HCT116 (cell line): ENCODE results near the gene XPC. TPM values are rescaled to one million over a fixed set of nuclear protein-coding genes. Genes with fewer than 3 reads are reported as not detected.

Experiments
- ATAC-seq: fragments of 200-7000 bp; cut with Tn5 transposase; 2 replicates; pipeline ENCODE4 v1.9.1; 2020; ENCODE audit warnings: mild to moderate bottlenecking, moderate library complexity
- BruUV-seq: library from RNA; stranded (reverse); fragments of 400-500 nt; replicated peaks from 2 replicates; lab custom pipeline; 2021; lab: Mats Ljungman, UMichigan
- CTCF ChIA-PET: fragments of 300-600 bp; sonication (Branson Sonifier 250); formaldehyde crosslinking; loops from one replicate; lab custom pipeline; 2021; ENCODE audit warnings: antibody characterized with exemption; lab: Charles Lee
- POLR2A ChIA-PET: fragments of 300-600, 350-600 bp; sonication (Branson Sonifier 250); formaldehyde crosslinking; loops from one replicate; lab custom pipeline; 2021; ENCODE audit warnings: antibody characterized with exemption; lab: Charles Lee
- RAD21 ChIA-PET, 2 experiments: fragments of 300-600 bp; sonication (Branson Sonifier 250); formaldehyde crosslinking; loops; one replicate each; lab custom pipeline; 2023; ENCODE audit warnings: low total read pairs in 2 of 2; ENCODE audit not compliant: uncharacterized antibody in 2 of 2, unreplicated experiment in 2 of 2, low non-redundant PET in 1 of 2; lab: Charles Lee
- DNase-seq: peaks from one replicate; pipeline ENCODE4 v3.0.0-alpha.2; 2010; ENCODE audit warnings: low read depth, low spot score
- H2AFZ ChIP-seq: fragments of 200-600 bp; shearing (Covaris generic), sonication (generic); 2 replicates; pipeline ENCODE4 v1.6.1; 2017; ENCODE audit warnings: low read depth, mixed run types, mixed read lengths, antibody characterized with exemption, low read length; ENCODE audit not compliant: poor library complexity, severe bottlenecking
- H3K27ac ChIP-seq: 2 replicates; pipeline ENCODE4 v1.5.1; 2012; ENCODE audit warnings: low read depth, low read length
- H3K27me3 ChIP-seq: fragments of 200-600 bp; sonication (generic); 2 replicates; pipeline ENCODE4 v1.6.1; 2016; ENCODE audit warnings: mixed run types, low read length, mixed read lengths; ENCODE audit not compliant: insufficient read depth
- H3K36me3 ChIP-seq, 2 experiments: fragments of 200-500 bp in 1 of 2; fragments of 200-600 bp in 1 of 2; sonication (Bioruptor generic) in 1 of 2; sonication (generic) in 1 of 2; 2 replicates each; pipeline versions ENCODE4 v1.5.1 to v1.6.1; 2014 to 2016; ENCODE audit warnings: low read length in 2 of 2, inconsistent platforms in 1 of 2, mixed read lengths in 1 of 2, mixed run types in 1 of 2; ENCODE audit not compliant: insufficient read depth in 2 of 2, control insufficient read depth in 1 of 2
- H3K4me1 ChIP-seq, 2 experiments: fragments of 200-600 bp in 1 of 2; sonication (generic) in 1 of 2; 2 replicates each; pipeline versions ENCODE4 v1.5.1 to v1.6.1; 2012 to 2017; ENCODE audit warnings: low read length in 2 of 2, inconsistent platforms in 1 of 2, mild to moderate bottlenecking in 1 of 2, mixed read lengths in 1 of 2, mixed run types in 1 of 2, moderate library complexity in 1 of 2; ENCODE audit not compliant: insufficient read depth in 2 of 2, control insufficient read depth in 1 of 2
- H3K4me2 ChIP-seq: fragments of 200-600 bp; sonication (generic); 2 replicates; pipeline ENCODE4 v1.6.1; 2017; ENCODE audit warnings: mixed run types, low read length, mixed read lengths
- H3K4me3 ChIP-seq, 2 experiments: fragments of 200-600 bp in 1 of 2; sonication (generic) in 1 of 2; replicated peaks in 1 of 2; 2 replicates each; pipeline ENCODE4 v1.5.1; 2011 to 2016; ENCODE audit warnings: low read length in 2 of 2, control low read depth in 1 of 2, low read depth in 1 of 2, mild to moderate bottlenecking in 1 of 2, mixed read lengths in 1 of 2, mixed run types in 1 of 2
- H3K79me2 ChIP-seq: fragments of 200-600 bp; sonication (generic); 2 replicates; pipeline ENCODE4 v1.6.1; 2017; ENCODE audit warnings: mild to moderate bottlenecking, mixed run types, low read length, moderate library complexity, mixed read lengths; ENCODE audit not compliant: insufficient read depth
- H3K9ac ChIP-seq: fragments of 200-600 bp; sonication (generic); 2 replicates; pipeline ENCODE4 v1.6.1; 2016; ENCODE audit warnings: low read length, mixed read lengths
- H3K9me2 ChIP-seq: fragments of 200-600 bp; sonication (generic), shearing (Covaris generic); 2 replicates; pipeline ENCODE4 v1.6.1; 2017; ENCODE audit warnings: mixed run types, mild to moderate bottlenecking, moderate library complexity; ENCODE audit not compliant: insufficient read depth
- H3K9me3 ChIP-seq, 2 experiments: fragments of 200-500 bp in 1 of 2; fragments of 200-600 bp in 1 of 2; sonication (Bioruptor generic) in 1 of 2; sonication (generic) in 1 of 2; 2 replicates each; pipeline ENCODE4 v1.6.1; 2014 to 2017; ENCODE audit warnings: low read length in 2 of 2, mixed read lengths in 2 of 2, inconsistent platforms in 1 of 2, low read depth in 1 of 2, mild to moderate bottlenecking in 1 of 2, mixed run types in 1 of 2, moderate library complexity in 1 of 2; ENCODE audit not compliant: control insufficient read depth in 1 of 2, insufficient read depth in 1 of 2
- H4K20me1 ChIP-seq: fragments of 200-600 bp; sonication (generic), shearing (Covaris generic); 2 replicates; pipeline ENCODE4 v1.6.1; 2017; ENCODE audit warnings: mixed run types, mild to moderate bottlenecking, moderate library complexity; ENCODE audit not compliant: insufficient read depth
- EZH2 ChIP-seq: fragments of 200-600 bp; sonication (generic); IDR thresholded peaks from 2 replicates; pipeline ENCODE4 v1.6.1; 2017; ENCODE audit warnings: antibody characterized with exemption, mixed run types
- MAX ChIP-seq: IDR thresholded peaks from 2 replicates; pipeline ENCODE4 v1.6.1; 2012
- POLR2A ChIP-seq: IDR thresholded peaks from 2 replicates; pipeline ENCODE4 v1.7.0; 2011; ENCODE audit warnings: borderline replicate concordance; ENCODE audit not compliant: insufficient read depth, insufficient read length; ENCODE audit errors: extremely low read depth
- RAD21 ChIP-seq: IDR thresholded peaks from 2 replicates; pipeline ENCODE4 v1.6.1; 2012; ENCODE audit warnings: low read depth, mild to moderate bottlenecking
- intact Hi-C: fragments of 100-400 bp; cut with micrococcal nuclease; formaldehyde crosslinking; loops from 2 replicates; pipeline ENCODE4 v1.10.0; 2022
- total RNA-seq: library from RNA; stranded (reverse); gene quantifications from one replicate; pipeline ENCODE4 v1.2.1, GENCODE V29; 2021; ENCODE audit not compliant: unreplicated experiment
- TF ChIP-seq, protein P1 (sequence below), 3 experiments: fragments of 200-600 bp in 1 of 3; sonication (generic) in 1 of 3; IDR thresholded peaks in 2 of 3; conservative IDR thresholded peaks in 1 of 3; 2 replicates each; pipeline ENCODE4 v1.5.1; 2012 to 2017; ENCODE audit warnings: low read depth in 2 of 3, low read length in 2 of 3, antibody characterized with exemption in 1 of 3, borderline replicate concordance in 1 of 3, control low read depth in 1 of 3, mild to moderate bottlenecking in 1 of 3, mixed read lengths in 1 of 3, mixed run types in 1 of 3, moderate library complexity in 1 of 3; ENCODE audit not compliant: insufficient read depth in 1 of 3

Gene XPC
- total RNA-seq, 1 experiment from 2014 or later = 29.5 TPM

GRCh38 chr3:14140668-14141067 lies 37.7 kb downstream of the XPC start:
- ChIA-PET POLR2A (no interaction called here), RAD21 (no interaction called here), CTCF (no interaction called here)
- H4K20me1 ChIP-seq = peaks cover 6% of the 10 kb centered on the region; the same call in 1 of the 2 replicates
- H3K79me2 ChIP-seq = no peaks in the 10 kb centered on the region
- no TSS peak for BruUV-seq
- ATAC-seq = no peak
- H3K9me2 ChIP-seq = no peaks in the 10 kb centered on the region
- no peak overlapping the region for H3K9ac ChIP-seq
- TF ChIP-seq, protein P1, sequence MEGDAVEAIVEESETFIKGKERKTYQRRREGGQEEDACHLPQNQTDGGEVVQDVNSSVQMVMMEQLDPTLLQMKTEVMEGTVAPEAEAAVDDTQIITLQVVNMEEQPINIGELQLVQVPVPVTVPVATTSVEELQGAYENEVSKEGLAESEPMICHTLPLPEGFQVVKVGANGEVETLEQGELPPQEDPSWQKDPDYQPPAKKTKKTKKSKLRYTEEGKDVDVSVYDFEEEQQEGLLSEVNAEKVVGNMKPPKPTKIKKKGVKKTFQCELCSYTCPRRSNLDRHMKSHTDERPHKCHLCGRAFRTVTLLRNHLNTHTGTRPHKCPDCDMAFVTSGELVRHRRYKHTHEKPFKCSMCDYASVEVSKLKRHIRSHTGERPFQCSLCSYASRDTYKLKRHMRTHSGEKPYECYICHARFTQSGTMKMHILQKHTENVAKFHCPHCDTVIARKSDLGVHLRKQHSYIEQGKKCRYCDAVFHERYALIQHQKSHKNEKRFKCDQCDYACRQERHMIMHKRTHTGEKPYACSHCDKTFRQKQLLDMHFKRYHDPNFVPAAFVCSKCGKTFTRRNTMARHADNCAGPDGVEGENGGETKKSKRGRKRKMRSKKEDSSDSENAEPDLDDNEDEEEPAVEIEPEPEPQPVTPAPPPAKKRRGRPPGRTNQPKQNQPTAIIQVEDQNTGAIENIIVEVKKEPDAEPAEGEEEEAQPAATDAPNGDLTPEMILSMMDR (IDR thresholded peaks at IDR 0.05 in 2 of 3, conservative IDR thresholded peaks at IDR 0.05 in 1 of 3; ENCODE audit: borderline replicate concordance in 1 of 3, insufficient read depth in 1 of 3, low read depth in 2 of 3, low read length in 2 of 3) = no peak
- no peak for TF ChIP-seq POLR2A
- H3K27ac ChIP-seq = no peak overlapping the region
- H3K36me3 ChIP-seq = peaks cover 0 to 13% of the 10 kb centered on the region in 2 experiments; a peak in 1 of 4 replicates
- peaks cover 31 to 44% of the 10 kb centered on the region in 2 experiments for H3K4me1 ChIP-seq
- H2AFZ ChIP-seq = no peak overlapping the region
- no peak overlapping the region for H3K4me3 ChIP-seq
- H3K4me2 ChIP-seq = no peak overlapping the region
- intact Hi-C loops = no loop called here
- no peak for DNase-seq
- H3K9me3 ChIP-seq = no peaks in the 10 kb centered on the region
- no peaks in the 10 kb centered on the region for H3K27me3 ChIP-seq

GRCh38 chr3:14139771-14140170 lies 38.6 kb downstream of the XPC start:
- H3K27me3 ChIP-seq = no peaks in the 10 kb centered on the region
- H3K9ac ChIP-seq = no peak overlapping the region
- DNase-seq = no peak
- no peaks in the 10 kb centered on the region for H3K9me2 ChIP-seq
- RAD21 ChIA-PET = no interaction called here
- peaks cover 23 to 35% of the 10 kb centered on the region in 2 experiments for H3K4me1 ChIP-seq
- no peaks in the 10 kb centered on the region for H3K9me3 ChIP-seq
- H3K4me2 ChIP-seq = no peak overlapping the region
- BruUV-seq = no TSS peak
- no peak overlapping the region for H2AFZ ChIP-seq
- no peak overlapping the region for H3K27ac ChIP-seq
- no peak for TF ChIP-seq RAD21
- TF ChIP-seq MAX = no peak
- no peak for TF ChIP-seq EZH2
- peaks cover 6% of the 10 kb centered on the region; the same call in 1 of the 2 replicates for H4K20me1 ChIP-seq
- no peak overlapping the region for H3K4me3 ChIP-seq
- intact Hi-C loops = no loop called here
- POLR2A ChIA-PET = no interaction called here
- H3K79me2 ChIP-seq = no peaks in the 10 kb centered on the region
- no peak for ATAC-seq
- CTCF ChIA-PET = interaction anchor here (0.8 kb wide), 1 partner anchor 13 kb away, joined by 3 read pairs; no protein-coding TSS in a partner anchor
- H3K36me3 ChIP-seq = peaks cover 2 to 17% of the 10 kb centered on the region in 2 experiments; a peak in 1 of 4 replicates
